GM12873 (cell line): ENCODE data around the gene PDLIM4.

ENCODE experiments used
- TF ChIP-seq, protein P1 (sequence below): IDR thresholded peaks from 2 replicates; pipeline ENCODE4 v1.5.1; 2012; ENCODE audit warnings: low read depth, mild to moderate bottlenecking, moderate library complexity, low read length, control low read depth; ENCODE audit not compliant: insufficient read depth; ENCODE audit errors: missing control alignments

PDLIM4 gene

GRCh38 chr5:132245593-132245992 is 11.9 kb upstream of the PDLIM4 start:
- TF ChIP-seq, protein P1, sequence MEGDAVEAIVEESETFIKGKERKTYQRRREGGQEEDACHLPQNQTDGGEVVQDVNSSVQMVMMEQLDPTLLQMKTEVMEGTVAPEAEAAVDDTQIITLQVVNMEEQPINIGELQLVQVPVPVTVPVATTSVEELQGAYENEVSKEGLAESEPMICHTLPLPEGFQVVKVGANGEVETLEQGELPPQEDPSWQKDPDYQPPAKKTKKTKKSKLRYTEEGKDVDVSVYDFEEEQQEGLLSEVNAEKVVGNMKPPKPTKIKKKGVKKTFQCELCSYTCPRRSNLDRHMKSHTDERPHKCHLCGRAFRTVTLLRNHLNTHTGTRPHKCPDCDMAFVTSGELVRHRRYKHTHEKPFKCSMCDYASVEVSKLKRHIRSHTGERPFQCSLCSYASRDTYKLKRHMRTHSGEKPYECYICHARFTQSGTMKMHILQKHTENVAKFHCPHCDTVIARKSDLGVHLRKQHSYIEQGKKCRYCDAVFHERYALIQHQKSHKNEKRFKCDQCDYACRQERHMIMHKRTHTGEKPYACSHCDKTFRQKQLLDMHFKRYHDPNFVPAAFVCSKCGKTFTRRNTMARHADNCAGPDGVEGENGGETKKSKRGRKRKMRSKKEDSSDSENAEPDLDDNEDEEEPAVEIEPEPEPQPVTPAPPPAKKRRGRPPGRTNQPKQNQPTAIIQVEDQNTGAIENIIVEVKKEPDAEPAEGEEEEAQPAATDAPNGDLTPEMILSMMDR, result no peak

- TF ChIP-seq, protein P1, result no peak
Measured at GRCh38 chr5:132246806-132247205, 10.7 kb upstream of the PDLIM4 start.

- TF ChIP-seq, protein P1, result no peak
Measured at GRCh38 chr5:132250547-132250946, 6.9 kb upstream of the PDLIM4 start.

DNA sequence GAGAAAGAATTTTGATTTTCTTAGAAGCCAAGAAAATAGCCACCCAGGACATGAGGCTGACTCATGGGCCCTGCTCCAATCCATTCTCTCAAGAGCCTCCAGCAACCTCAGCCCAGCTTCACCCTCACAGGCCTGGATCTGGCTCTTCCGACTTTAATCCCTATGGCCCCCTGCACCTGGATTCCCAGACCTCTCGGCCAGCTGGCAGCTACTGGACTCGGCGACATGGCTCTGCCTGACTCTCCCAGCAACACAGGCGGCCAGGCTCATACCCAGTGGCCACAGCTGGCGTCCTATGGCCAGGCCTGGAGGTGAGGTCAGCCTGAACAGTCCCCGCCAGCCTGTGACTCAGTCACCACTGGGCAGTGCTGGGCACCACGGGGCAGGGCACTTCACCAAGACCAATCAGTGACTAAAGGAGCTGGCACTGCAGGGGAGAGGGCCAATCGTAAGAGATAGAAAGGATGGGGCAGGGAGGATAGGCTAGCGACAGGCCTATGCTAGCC is 6.2 kb upstream of the PDLIM4 start:
- TF ChIP-seq, protein P1, result no peak

- TF ChIP-seq, protein P1, result no peak
Measured at GRCh38 chr5:132253008-132253441, 4.5 kb upstream of the PDLIM4 start.

- TF ChIP-seq, protein P1, result no peak
Measured at GRCh38 chr5:132253452-132254320, 3.8 kb upstream of the PDLIM4 start.

DNA sequence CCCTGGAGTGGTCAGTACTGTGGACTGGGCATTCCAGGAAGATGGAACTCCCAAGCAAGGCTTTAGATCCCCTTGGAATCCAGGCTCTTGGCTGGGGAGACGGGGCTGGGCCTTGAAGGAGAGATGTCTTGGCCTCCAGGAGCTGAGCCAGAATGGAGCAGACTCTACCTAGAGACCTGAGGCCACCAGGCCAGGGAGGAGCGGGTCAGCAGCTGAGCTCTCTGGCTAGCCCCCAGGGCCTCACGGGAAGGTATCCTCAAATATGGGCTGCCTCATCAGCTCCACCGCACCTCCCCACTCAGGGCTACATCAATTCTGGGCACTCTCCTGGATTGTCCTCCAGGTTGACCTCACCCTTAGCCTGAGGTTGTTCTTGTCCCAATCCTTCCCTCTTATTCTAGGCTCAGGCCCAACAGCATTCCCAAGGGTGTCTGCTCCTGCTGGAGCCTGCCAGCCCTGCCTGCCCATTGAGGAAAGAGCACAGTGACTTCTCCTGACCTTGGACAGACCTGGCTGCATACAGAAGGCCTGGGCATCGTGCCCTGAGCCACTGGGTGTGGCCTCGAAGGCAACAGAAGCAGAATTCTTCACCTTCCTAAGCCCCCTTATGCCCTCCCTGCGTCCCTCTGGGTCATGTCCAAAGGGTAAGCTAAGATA is 3.0 kb upstream of the PDLIM4 start:
- TF ChIP-seq, protein P1, result no peak
